HEK293T (cell line): ENCODE data around the gene SMAD6.

ENCODE experiments used
- ELF4 ChIP-seq: fragments of 450-650 bp; IDR thresholded peaks from 2 replicates; pipeline ENCODE4 v1.6.1; 2017; ENCODE audit warnings: antibody characterized with exemption
- NFRKB ChIP-seq: fragments of 450-650 bp; IDR thresholded peaks from 2 replicates; pipeline ENCODE4 v1.6.1; 2016; ENCODE audit warnings: mild to moderate bottlenecking, moderate library complexity
- PKNOX1 ChIP-seq: fragments of 450-650 bp; IDR thresholded peaks from 2 replicates; pipeline ENCODE4 v1.6.1; 2016
- SP1 ChIP-seq: fragments of 450-650 bp; IDR thresholded peaks from 2 replicates; pipeline ENCODE4 v1.6.1; 2017

- TF ChIP-seq PKNOX1, result no peak
- TF ChIP-seq NFRKB, result no peak
- no peak for TF ChIP-seq SP1
- no peak for TF ChIP-seq ELF4
Measured at GRCh38 chr15:66831289-66831688, 129.3 kb downstream of the SMAD6 start.
